Measurements from ENCODE around the gene VPS37B. TPM values are rescaled to one million over a fixed set of nuclear protein-coding genes. Genes with fewer than 3 reads are reported as not detected.

VPS37B gene
- total and polyA plus RNA-seq, 2 donors (not counting 1 experiment from before 2014, with no cell fraction given) = 66.7 to 88.1 TPM

DNA sequence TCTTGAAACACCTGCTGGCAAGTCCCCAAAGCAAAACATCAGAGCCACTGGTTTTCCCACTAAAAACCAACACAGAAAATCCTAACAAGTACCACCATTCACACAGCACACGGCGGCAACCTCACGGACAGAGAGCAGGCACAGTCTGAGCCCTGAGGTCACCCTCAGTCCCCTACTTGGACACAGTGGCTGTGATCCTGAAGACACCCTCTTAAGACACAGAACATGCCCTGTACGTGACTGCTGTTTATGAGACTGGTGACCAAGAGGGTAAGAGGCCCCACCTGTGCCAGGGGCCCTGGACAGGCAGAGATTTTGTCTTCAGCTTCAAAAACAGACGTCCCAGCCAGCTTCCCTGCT is 31.1 kb downstream of the VPS37B start:
- intact Hi-C loops (cut with micrococcal nuclease) = loop anchor here (5.0 kb wide), 1 partner anchor 372 kb away; no protein-coding TSS in a partner anchor
- H3K4me3 Mint-ChIP-seq = no peak overlapping the region
- 100% methylated on average over 4 of the region's 5 CpGs for WGBS (ENCODE audit: insufficient coverage)

More for the DNA sequence above, 31.1 kb downstream of the VPS37B start:
- Mint-ChIP-seq H3K9me3 (ENCODE audit: insufficient read depth) (no peaks in the 10 kb centered on the region), H3K27me3 (no peaks in the 10 kb centered on the region), H3K27ac (peak overlapping the region; percentile 83), H3K4me1 (peaks cover 79% of the 10 kb centered on the region)
- Histone ChIP-seq H3K27ac (ENCODE audit: low read length in 2 of 2) (no peak overlapping the region), H3K79me2 (ENCODE audit: control insufficient read depth, insufficient read depth, low read length) (peaks cover 66% of the 10 kb centered on the region), H3K9me3 (ENCODE audit: control extremely low read depth in 1 of 3, control insufficient read depth in 2 of 3, insufficient read depth in 1 of 3, low read length in 2 of 3) (no peaks in the 10 kb centered on the region), H3K4me2 (replicated peaks; ENCODE audit: low read depth, low read length, poor library complexity, severe bottlenecking) (no peak overlapping the region), H3K9ac (ENCODE audit: low read length) (no peak overlapping the region), H4K20me1 (ENCODE audit: control insufficient read depth, insufficient read depth, low read length, poor library complexity, severe bottlenecking) (peaks cover 78% of the 10 kb centered on the region), H3K36me3 (replicated peaks in 1 of 2; ENCODE audit: control extremely low read depth in 1 of 2, control insufficient read depth in 1 of 2, extremely low read depth in 1 of 2, insufficient read depth in 2 of 2, low read length in 1 of 2) (peaks cover 4 to 85% of the 10 kb centered on the region in 2 experiments), H3K4me3 (ENCODE audit: control extremely low read depth in 1 of 5, extremely low read depth in 1 of 5, insufficient read depth in 1 of 5, low read depth in 2 of 5, low read length in 4 of 5) (no peak overlapping the region), H3K4me1 (ENCODE audit: control insufficient read depth in 2 of 2, insufficient read depth in 2 of 2, low read length in 2 of 2) (peaks cover 52 to 73% of the 10 kb centered on the region in 2 donors), H3K27me3 (replicated peaks in 1 of 4; ENCODE audit: control extremely low read depth in 1 of 4, control insufficient read depth in 3 of 4, insufficient read depth in 4 of 4, low read length in 3 of 4) (no peaks in the 10 kb centered on the region), H2AFZ (ENCODE audit: insufficient read depth, low read depth, low read length, poor library complexity, severe bottlenecking) (no peak overlapping the region)
- ATAC-seq (ENCODE audit: low read depth) (no peak), DNase-seq (no peak)
- ChIA-PET POLR2A (interaction anchor here (0.6 to 2.5 kb wide), 4 partner anchors 24 to 80 kb away, joined by 3 to 9 read pairs (median 4); no protein-coding TSS in a partner anchor), CTCF (interaction anchor here (0.7 to 19.2 kb wide), 11 partner anchors 8 to 226 kb away, joined by 3 to 388 read pairs (median 4); no protein-coding TSS in a partner anchor)
- no peak for TF ChIP-seq EZH2 (IDR thresholded peaks at IDR 0.05; ENCODE audit: borderline replicate concordance, insufficient read depth, low read depth, low read length, poor library complexity, severe bottlenecking)
- TF ChIP-seq, protein P1, sequence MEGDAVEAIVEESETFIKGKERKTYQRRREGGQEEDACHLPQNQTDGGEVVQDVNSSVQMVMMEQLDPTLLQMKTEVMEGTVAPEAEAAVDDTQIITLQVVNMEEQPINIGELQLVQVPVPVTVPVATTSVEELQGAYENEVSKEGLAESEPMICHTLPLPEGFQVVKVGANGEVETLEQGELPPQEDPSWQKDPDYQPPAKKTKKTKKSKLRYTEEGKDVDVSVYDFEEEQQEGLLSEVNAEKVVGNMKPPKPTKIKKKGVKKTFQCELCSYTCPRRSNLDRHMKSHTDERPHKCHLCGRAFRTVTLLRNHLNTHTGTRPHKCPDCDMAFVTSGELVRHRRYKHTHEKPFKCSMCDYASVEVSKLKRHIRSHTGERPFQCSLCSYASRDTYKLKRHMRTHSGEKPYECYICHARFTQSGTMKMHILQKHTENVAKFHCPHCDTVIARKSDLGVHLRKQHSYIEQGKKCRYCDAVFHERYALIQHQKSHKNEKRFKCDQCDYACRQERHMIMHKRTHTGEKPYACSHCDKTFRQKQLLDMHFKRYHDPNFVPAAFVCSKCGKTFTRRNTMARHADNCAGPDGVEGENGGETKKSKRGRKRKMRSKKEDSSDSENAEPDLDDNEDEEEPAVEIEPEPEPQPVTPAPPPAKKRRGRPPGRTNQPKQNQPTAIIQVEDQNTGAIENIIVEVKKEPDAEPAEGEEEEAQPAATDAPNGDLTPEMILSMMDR (IDR thresholded peaks at IDR 0.05) = no peak

All from B cell (primary cell).